Measurements from ENCODE around the gene TSPAN9. TPM values are rescaled to one million over a fixed set of nuclear protein-coding genes. Genes with fewer than 3 reads are reported as not detected.

TSPAN9 gene, protein sequence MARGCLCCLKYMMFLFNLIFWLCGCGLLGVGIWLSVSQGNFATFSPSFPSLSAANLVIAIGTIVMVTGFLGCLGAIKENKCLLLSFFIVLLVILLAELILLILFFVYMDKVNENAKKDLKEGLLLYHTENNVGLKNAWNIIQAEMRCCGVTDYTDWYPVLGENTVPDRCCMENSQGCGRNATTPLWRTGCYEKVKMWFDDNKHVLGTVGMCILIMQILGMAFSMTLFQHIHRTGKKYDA
- 54.4 TPM for total RNA-seq (ENCODE audit: insufficient read depth, low replicate concordance)

- DNase-seq (ENCODE audit: low spot score) = peak; percentile 75
Observed at GRCh38 chr12:3076730-3077571, at the start of gene TSPAN9. Gene TSPAN9, plus strand, starts transcription at chr12:3077379. Its CDS starts 123,815 bp downstream, at chr12:3201194.

DNA sequence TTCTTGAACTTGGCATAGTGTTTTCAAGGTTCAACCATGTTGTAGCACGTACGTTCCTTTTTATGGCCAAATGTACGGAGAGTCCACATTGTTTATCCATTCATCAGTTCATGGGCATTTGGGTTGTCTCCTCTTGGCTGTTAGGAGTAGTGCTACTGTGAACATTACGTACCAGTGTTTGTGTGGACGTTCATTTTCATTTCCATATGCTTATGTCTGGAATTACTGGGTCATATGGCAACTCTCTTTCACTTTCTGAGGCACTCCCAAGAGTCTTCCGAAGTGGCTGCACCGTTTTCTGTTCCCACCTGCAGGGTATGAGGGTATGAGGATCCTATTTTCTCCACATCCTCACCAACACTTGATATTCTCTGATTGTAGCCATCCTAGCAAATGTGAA is 49.1 kb upstream of the TSPAN9 start:
- DNase-seq (ENCODE audit: low spot score) = no peak

GRCh38 chr12:3030821-3031429 is 46.3 kb upstream of the TSPAN9 start:
- DNase-seq (ENCODE audit: low spot score) = no peak

DNA sequence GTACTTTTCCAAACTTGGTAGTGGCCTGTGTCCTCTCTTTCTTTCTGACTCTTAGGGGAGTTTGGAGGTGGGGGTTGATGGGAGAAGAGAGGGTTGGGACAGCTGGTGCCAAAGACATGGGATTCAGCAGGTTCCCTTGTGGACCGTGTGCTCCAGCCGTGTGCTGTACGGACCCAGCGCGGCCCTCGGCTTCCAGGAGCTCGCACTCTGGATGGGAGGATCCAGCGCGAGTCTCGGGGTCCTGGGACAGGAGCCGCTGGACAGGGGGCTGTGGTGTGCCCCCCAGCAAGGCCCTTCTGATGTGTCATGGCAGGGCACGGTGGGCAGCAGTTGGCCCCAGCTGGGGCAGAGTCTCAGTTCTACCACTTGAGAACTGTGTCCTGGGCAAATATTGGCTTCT is 45.0 kb upstream of the TSPAN9 start:
- no peak for DNase-seq (ENCODE audit: low spot score)

- no peak for DNase-seq (ENCODE audit: low spot score)
Observed at GRCh38 chr12:3032770-3033538, 44.2 kb upstream of the TSPAN9 start.

DNA sequence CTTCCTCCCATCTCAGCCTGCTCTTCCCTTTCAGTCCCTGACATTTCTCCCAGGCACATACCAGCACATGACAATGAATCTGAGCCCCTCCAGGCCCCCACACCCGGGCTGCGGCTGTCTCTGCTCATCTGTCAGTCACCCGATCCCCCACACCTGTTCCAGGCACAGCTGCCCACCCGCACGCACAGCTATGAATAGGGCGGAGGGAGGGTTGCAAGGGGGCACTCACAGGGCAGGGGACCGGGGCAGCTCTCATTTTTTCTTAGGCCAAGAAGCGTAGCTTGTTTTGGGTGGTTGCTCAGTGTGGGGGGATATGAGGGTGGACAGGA is 43.7 kb upstream of the TSPAN9 start:
- DNase-seq (ENCODE audit: low spot score) = no peak

DNA sequence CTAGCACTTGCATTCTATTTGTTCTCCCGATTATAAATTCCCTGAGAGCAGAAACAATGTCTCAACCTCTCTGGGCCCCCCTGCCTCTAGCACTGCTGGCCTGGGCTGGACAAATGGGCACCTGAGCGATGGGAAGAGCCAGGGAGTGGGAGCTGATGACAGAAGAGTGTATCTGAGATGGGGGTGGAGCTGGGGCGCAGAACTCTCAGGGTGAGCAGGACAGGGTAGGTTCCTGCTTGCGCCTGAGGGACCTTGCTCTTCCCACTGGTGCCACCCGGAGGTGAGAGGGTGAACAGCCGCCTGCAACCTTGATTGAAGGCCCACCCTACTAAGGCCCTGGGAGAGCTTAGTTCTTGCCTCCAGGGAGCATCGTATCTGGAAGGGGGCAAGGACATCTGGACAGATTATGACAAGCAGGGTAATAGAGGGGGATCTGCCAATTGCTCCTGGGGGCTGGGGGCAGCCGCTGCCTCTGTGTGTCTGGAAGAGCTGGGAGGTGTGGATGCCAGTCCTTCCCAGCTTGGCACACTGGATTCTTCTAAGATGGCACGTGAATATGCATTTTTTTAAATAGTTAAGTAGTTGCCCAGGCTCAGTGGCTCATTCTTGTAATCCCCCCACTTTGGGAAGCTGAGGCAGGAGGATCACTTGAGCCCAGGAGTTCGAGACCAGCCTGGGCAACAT is 43.0 kb upstream of the TSPAN9 start:
- peak; percentile 74 for DNase-seq (ENCODE audit: low spot score)

- no peak for DNase-seq (ENCODE audit: low spot score)
Observed at GRCh38 chr12:3035171-3035570, 42.0 kb upstream of the TSPAN9 start.

DNA sequence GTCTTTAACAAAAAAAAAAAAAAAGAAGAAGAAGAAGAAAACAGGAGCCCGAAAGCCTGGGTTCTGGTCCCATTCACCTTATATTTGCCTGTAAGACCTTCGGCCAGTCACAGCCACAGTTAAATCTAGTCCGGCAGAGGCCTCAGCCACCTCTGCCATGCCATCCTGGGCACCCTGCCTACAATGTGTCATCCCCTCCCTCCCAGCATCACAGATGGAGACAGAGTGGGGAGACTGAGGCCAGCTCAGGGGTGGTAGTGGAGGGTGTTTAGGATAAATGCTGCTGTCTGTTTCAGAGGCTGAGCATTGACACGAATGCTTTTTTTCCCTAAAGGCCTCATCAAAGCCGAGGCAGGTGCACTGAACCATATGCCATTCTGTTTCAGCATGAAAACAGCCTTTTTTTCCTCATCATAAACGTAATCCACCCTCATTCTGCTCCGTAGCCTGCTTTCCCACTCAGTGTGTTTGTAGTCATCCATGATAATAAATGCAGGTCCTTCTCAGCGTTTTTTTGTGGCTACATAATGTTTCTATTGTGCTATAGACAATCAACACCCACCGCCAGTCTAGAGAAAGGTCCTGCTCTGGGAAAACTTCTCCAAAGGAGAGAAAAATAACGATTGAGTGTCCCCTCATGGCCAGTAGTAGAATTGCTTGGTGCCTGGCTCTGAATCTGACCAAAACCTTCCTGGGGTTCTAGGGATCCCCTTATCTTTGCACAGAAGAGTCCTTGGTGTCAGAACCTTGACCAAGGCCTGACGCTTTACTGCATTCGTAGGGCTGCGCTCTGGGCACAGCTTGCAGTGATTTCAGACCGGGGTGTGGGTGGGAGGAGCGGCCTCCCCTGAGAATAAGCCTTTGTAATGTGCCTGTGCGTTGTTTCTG is 41.1 kb upstream of the TSPAN9 start:
- no peak for DNase-seq (ENCODE audit: low spot score)

GRCh38 chr12:3036901-3037600 is 40.1 kb upstream of the TSPAN9 start:
- DNase-seq (ENCODE audit: low spot score) = no peak

DNA sequence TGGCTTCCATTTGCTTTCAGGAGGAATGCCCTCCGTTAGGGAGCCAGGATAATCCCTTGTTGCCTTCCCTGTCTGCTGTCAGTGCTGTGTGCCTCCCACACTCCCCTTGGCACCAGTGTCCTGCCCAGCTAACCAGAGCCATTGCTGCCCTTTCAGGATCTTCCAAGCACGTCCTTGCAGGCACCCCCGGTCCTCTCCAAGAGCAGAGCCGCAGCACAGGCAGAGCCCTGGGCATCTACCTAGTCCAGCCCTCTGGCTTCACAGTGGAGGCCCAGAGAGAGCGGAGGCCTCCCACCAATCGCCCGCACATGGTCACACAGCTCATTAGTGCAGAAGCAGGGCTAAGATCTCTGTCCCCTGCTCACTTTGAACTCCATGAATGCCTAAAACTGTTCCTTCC is 39.0 kb upstream of the TSPAN9 start:
- no peak for DNase-seq (ENCODE audit: low spot score)

GRCh38 chr12:3038926-3039510 is 38.2 kb upstream of the TSPAN9 start:
- DNase-seq (ENCODE audit: low spot score) = no peak

GRCh38 chr12:3040026-3040656 is 37.0 kb upstream of the TSPAN9 start:
- no peak for DNase-seq (ENCODE audit: low spot score)

DNA sequence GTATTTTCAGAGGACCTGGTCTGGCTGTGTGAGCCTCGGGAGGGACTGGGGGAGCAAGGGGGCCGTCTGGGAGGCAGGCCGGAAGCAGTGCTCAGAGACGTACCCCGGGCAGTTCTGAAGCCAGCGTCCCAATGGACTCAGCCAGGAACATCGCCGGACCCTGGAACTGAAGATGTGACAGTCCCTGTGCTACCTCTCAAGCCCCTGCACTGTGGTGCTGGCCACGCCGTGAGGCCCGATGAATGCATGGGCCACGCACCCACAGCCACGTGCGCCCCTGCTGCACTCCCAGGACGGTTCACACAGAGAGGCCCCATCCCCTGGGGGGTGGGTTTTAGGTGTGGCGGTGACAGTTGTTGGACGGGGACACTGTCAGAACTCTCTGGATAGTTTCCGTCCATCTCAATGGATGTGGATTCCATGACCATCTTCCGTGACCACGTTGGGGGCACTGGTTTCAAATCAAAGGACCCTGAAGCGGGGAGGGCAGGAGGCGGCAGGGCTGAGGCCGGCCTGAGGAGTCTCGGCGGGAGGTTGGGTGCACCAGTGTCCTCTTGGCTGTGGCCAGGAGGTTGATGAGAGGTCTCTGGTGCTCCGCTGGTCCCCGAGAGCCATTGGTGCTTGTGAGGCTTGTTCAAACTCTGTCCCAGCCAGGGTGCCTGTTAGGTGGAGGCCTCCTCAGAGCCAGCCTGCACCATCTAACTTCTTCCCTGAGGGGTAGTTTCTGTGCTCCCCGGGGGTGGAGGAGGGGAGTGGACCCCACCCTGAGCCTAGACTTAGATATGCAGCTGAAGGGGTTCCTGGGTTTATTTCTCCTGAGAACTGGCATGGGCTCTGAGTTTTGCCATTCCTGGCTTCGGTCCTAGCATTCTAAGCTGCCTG is 36.3 kb upstream of the TSPAN9 start:
- no peak for DNase-seq (ENCODE audit: low spot score)

DNA sequence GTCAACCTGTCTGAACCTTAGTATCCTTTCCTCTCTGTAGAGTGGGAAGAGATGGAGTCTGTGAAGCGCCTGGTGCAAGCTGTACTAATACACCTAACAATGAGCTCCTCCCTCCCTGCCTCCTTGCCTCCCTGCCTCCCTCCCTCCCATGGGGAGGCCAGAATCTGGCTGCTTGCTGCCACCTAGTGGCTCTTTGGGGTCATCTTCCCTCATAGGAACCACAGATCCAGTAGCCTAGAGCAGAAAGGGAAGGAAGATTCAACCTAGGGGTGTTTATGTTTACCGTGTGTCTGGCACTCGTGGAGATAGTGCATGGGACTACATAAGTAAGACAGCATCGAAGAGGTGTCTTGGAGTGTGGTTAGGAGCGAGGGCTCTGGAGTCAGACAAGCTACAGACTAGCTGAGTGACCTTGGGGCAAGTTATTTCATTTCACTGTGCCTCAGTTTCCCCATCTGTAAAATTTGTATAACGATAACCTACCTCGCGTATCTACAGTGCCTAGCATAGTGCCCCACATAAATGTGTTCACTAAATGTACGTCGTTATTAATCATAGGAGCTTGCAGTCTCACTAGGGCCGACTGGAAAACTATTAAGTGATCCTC is 35.5 kb upstream of the TSPAN9 start:
- peak; percentile 71 for DNase-seq (ENCODE audit: low spot score)

DNA sequence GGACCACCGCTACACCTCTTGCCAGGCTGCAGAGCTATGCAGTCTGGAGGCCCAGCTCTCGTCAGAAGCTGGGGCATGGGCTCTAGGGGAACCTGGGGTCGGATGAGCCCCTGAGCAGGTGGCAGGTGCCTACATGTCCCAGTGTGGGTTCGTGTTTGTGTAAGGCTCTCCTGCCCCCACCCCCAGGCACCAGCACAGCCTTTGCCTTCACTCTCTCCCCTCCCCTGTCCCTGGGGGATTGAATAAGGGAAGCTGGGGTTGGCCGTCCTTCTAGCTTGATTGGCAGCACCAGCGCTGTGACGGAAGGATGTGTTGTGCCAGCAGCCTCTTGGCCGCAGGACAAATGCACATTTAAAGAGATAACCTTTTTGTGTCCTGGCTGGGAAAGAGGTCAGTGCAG is 34.8 kb upstream of the TSPAN9 start:
- peak; percentile 15 for DNase-seq (ENCODE audit: low spot score)

DNA sequence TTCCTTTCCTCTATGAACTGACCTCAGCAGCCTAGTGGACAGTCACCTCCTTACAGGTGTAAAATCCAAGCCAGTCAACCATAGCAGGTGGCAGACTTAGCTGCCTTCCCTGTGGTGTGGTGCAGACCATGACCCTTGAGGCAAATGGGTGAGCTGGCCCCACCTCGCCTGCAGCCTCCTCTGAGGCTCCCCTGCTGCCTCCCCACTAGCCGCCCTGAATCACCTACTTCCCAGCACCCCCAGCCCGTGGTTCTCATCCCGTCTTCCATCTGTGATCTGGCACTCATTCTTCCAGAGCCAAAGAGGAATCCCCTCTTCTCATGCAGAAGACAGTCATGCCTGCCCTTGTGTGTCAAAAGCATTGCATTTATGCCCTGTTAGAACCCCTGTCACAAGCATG is 34.4 kb upstream of the TSPAN9 start:
- no peak for DNase-seq (ENCODE audit: low spot score)
